Stimulated activated CD4-positive, alpha-beta T cell treated with anti-CD3 and anti-CD28 coated beads, Interleukin-4, amount 100 ng/mL, for 24 hours (primary cell): ENCODE data around the gene ATP6V1G3.

Source experiments
- DNase-seq: peaks from one replicate; pipeline ENCODE4 v3.0.0-alpha.2; 2020

Gene ATP6V1G3

DNA sequence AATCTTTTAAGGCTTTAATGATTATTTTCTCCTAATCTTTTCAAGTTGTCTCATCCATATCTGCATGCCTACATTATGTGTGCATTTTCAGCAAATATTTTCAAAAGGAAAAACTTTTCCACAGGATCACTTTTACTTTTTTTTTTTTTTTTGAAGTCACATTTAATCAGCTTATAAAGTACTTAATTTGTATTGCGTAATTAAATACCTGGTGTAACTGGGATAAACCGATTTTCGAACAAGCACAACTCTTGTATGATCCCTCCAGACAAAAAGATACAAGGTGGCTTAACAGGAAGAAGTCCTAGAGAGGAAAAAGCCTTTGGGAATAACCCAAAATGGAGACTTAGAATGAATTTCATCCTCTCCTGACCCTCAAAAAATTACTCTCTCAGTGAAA lies 1.3 kb upstream of the ATP6V1G3 start:
- DNase-seq = no peak

DNA sequence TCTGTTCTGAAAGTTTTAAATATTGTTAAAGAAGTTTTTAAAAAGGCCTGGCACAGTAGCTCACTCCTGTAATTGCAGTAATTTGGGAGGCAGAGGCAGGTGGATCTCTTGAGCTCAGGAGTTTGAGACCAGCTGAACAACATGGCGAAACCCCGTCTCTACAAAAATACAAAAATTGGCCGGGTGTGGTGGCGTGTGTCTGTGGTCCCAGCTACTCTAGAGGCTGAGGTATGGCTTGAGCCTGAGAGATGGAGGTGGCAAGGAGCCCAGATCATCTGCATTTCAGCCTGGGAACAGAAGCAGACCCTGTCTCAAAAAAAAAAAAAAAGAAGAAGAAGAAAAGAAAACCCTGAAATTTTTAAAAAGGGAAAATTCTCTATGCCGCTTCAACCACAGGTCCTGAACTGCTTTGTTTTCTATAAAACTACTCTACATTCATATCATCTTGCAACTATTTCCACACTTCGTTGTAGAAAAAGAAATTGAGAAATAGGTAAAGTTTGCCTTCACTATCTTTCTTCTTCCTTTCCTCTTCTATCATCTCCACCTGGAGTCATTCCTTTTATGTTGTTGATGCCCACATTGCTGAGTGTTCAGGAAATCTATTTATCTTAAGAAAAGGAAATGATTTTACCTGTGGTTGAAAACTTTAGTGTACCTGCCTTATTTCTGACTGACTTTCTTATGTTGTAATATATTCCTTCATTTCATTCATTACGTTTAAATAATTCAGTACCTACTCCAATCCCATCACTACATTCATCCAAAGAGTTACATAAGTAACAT lies 1.7 kb downstream of the ATP6V1G3 start:
- DNase-seq = no peak

GRCh38 chr1:198535631-198536030 lies 4.8 kb downstream of the ATP6V1G3 start:
- no peak for DNase-seq

- no peak for DNase-seq
Measured at GRCh38 chr1:198534548-198535418, 5.7 kb downstream of the ATP6V1G3 start.

GRCh38 chr1:198531891-198532290 lies 8.6 kb downstream of the ATP6V1G3 start:
- DNase-seq = no peak

DNA sequence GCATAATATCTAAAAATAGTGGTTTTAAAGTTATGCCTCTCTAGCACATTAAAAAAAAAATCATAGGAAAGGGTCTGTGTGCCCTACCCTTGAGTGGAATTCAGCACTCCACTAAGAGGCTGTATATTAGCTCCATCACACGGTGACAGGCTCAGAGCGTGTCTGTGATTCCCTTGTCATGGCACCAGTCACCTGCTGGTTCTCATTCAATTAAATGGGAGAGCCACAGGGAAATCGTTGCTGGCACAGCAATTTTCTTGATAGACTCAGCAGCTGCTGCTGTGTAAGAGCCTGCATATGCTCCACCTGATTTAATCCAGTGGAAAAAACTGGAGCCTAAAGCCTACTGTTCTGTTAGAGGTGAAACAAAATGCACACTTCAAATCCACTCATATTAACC lies 9.5 kb downstream of the ATP6V1G3 start:
- no peak for DNase-seq

GRCh38 chr1:198529414-198529813 lies 11.1 kb downstream of the ATP6V1G3 start:
- DNase-seq = no peak

- DNase-seq = no peak
Measured at GRCh38 chr1:198528364-198528763, 12.1 kb downstream of the ATP6V1G3 start.

DNA sequence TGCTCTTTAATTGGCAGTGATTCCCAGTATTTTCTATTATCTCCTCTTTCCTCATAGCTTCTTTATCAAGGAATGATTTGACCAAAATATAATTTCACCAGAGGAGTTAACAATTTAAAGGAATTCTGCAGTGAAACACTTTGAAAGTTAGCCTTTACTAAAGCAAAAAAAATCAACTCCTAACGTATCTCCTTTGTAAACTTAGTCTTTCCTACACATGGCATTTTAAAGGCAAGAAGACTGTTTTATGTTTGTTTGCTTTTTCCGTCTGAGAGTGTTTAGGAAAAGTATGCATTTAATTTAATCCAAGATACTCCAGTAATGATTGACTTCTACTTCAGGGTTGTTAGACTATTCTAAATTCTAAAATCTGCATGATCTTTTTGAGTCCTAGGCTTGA lies 15.9 kb downstream of the ATP6V1G3 start:
- no peak for DNase-seq

DNA sequence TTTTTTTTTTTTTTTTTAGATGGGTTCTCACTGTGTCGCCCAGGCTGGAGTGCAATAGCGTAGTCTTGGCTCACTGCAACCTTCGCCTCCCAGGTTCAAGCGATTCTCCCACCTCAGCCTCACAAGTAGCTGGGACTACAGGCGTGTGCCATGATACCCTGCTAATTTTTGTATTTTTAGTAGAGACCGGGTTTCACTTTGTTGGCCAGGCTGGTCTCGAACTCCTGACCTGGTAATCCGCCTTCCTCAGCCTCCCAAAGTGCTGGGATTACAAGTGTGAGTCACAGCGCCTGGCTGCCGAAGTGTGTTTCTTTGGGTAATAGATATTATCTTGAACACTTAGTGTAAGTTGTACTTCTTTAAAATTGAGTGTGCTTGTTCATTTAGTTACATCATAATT lies 16.4 kb downstream of the ATP6V1G3 start:
- DNase-seq = peak; percentile 30

DNA sequence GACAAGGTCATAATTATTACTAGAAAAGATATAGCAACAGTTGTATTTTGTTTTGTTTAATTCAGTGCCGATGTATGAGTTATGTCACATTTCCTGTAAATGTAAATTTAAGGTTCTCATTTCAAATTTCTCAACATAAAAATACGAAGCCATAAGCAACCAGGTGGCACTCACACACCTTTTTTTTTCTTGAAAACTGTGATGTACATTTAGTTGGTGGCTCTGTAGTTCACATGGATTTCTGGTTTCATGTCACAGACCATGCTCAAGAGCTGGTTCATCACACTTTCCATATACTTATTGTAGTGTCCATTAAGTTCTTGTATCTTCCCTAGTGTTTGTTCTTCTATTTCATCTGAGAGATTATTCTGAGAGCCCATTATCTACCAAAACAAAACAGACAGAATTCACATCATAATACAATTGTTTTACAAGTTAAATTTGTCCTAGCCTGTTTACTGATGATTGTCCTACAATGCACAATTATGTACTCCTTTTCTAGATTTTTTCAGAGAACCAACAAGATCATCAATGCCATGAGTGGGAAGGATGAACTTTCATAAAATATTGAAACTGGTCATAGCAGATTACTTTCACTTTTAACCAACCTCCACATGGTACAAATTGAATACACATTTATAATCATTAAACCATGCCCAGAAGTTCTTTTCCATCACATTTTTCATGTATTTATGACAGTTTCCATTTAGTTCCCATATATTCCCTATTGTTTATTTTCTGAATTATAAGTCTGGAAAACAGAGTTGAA lies 17.1 kb downstream of the ATP6V1G3 start:
- DNase-seq = peak; percentile 15

DNA sequence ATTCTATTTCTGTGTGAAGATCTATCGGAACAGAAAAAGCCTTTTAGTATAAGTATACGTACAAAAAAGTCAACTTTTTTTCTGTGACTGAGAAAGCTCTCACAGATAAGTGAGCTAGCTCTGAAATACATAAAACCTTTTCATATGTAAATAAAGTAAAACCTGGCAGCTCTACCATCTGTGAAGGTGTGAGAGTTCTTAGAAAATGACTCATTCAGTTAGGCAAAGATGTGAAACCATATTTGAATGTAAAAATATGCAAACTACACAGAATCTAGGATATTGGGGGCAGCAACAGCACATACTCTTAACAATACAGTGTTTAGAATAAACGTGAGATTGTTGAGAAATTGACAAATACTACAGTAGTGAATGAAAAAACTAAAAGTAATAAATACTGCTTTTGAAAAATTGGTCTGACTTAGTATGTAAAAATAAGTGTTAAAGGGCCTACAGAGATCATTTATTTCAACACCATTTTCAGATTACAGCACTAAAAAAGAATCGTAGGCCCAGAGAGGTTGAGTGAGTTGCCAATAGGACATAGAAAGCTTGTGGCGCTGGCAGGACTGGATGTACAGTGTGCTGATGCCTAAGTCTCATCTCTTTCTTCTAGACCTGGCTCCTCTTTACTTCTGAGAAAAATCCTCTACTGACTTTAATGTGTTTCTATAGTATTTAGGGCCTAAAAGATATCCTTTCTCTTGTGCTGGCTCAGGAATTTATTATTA lies 19.8 kb downstream of the ATP6V1G3 start:
- DNase-seq = no peak

- DNase-seq = peak; percentile 12
Measured at GRCh38 chr1:198519639-198520501, 20.6 kb downstream of the ATP6V1G3 start.

GRCh38 chr1:198517623-198518199 lies 22.8 kb downstream of the ATP6V1G3 start:
- DNase-seq = no peak

GRCh38 chr1:198500096-198500495 lies 40.4 kb downstream of the ATP6V1G3 start:
- DNase-seq = no peak

- no peak for DNase-seq
Measured at GRCh38 chr1:198499588-198499987, 40.9 kb downstream of the ATP6V1G3 start.

DNA sequence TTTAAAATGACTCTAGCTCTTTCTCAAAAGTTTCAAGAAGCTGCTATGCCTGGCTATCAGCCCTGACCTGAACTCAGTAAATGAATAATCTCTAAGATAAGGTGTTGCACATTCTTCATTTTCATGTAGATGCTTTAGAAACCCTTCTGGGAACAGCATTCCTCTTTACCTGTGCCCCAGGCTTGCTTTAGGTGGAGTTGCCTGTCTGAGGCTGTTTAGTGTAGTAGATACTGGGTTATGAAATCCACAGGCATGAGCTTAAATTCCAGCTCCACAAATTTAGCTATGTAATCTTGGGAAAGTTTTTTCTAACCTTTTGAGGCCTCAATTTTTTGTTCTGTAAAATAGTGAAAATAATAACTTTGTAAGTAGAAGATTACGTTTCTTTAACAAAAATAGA lies 41.6 kb downstream of the ATP6V1G3 start:
- no peak for DNase-seq

DNA sequence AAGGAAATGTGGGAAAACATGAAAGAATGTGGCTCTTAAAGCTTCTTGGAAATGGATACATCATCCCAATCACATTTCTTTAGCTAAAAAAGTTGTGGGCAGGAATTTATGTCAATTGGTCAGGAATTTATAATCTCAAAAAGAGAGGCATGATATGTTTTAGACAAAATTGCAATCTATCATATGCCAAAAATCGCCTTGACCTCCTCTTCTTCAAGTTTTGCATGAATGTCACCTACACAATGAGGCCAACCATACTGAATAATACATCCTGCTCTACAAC lies 42.4 kb downstream of the ATP6V1G3 start:
- DNase-seq = no peak

- DNase-seq = no peak
Measured at GRCh38 chr1:198497326-198498102, 43.0 kb downstream of the ATP6V1G3 start.
